Astrocyte (in vitro differentiated cells and primary cell): Measurements from ENCODE around the gene ATG2B. TPM values are rescaled to one million over a fixed set of nuclear protein-coding genes. Genes with fewer than 3 reads are reported as not detected.

Source experiments
- DNase-seq: peaks from one replicate; pipeline ENCODE4 v3.0.0-alpha.2; 2010; ENCODE audit warnings: low read depth
- FAIRE-seq: peaks from 2 replicates; lab custom pipeline; 2011; peaks lifted over from hg19 to GRCh38; lab: Jason Lieb, UNC
- H2AFZ ChIP-seq: 2 replicates; pipeline ENCODE4 v1.6.0; 2012; ENCODE audit warnings: low read depth, low read length, inconsistent platforms
- H3K27ac ChIP-seq: 2 replicates; pipeline ENCODE4 v1.5.1; 2011; ENCODE audit warnings: low read depth, low read length, inconsistent platforms
- H3K27me3 ChIP-seq: 2 replicates; pipeline ENCODE4 v1.6.0; 2011; ENCODE audit warnings: low read length, inconsistent platforms; ENCODE audit not compliant: insufficient read depth
- H3K36me3 ChIP-seq: 2 replicates; pipeline ENCODE4 v1.5.1; 2011; ENCODE audit warnings: low read length, inconsistent platforms; ENCODE audit not compliant: insufficient read depth
- H3K4me1 ChIP-seq: 2 replicates; pipeline ENCODE4 v1.5.1; 2011; ENCODE audit warnings: low read length, inconsistent platforms; ENCODE audit not compliant: insufficient read depth
- H3K4me2 ChIP-seq: 2 replicates; pipeline ENCODE4 v1.6.0; 2012; ENCODE audit warnings: low read length, inconsistent platforms
- H3K4me3 ChIP-seq: 2 replicates; pipeline ENCODE4 v1.5.1; 2011; ENCODE audit warnings: low read depth, mild to moderate bottlenecking, low read length, inconsistent platforms; ENCODE audit not compliant: insufficient read depth
- H3K79me2 ChIP-seq: 2 replicates; pipeline ENCODE4 v1.6.0; 2012; ENCODE audit warnings: mild to moderate bottlenecking, low read length, inconsistent platforms; ENCODE audit not compliant: insufficient read depth
- H3K9ac ChIP-seq: 2 replicates; pipeline ENCODE4 v1.6.0; 2012; ENCODE audit warnings: mild to moderate bottlenecking, low read length, inconsistent platforms
- H3K9me3 ChIP-seq: 2 replicates; pipeline ENCODE4 v1.5.1; 2012; ENCODE audit warnings: low read depth, mild to moderate bottlenecking, low read length, inconsistent platforms; ENCODE audit not compliant: insufficient read depth
- H4K20me1 ChIP-seq: 2 replicates; pipeline ENCODE4 v1.6.0; 2012; ENCODE audit warnings: low read length, inconsistent platforms; ENCODE audit not compliant: insufficient read depth
- H3K27ac Mint-ChIP-seq: one replicate; pipeline ENCODE4 v1.8.0; 2021; ENCODE audit warnings: mild to moderate bottlenecking, mixed read lengths; ENCODE audit not compliant: unreplicated experiment
- H3K27me3 Mint-ChIP-seq: one replicate; pipeline ENCODE4 v1.8.0; 2021; ENCODE audit warnings: low read depth, mixed read lengths; ENCODE audit not compliant: unreplicated experiment
- H3K36me3 Mint-ChIP-seq: one replicate; pipeline ENCODE4 v1.8.0; 2021; ENCODE audit warnings: low read depth, mixed read lengths; ENCODE audit not compliant: unreplicated experiment
- H3K4me1 Mint-ChIP-seq: one replicate; pipeline ENCODE4 v1.8.0; 2021; ENCODE audit warnings: low read depth, mixed read lengths; ENCODE audit not compliant: unreplicated experiment
- H3K4me3 Mint-ChIP-seq: one replicate; pipeline ENCODE4 v1.8.0; 2021; ENCODE audit warnings: mild to moderate bottlenecking, moderate library complexity, mixed read lengths; ENCODE audit not compliant: unreplicated experiment
- H3K9me3 Mint-ChIP-seq: one replicate; pipeline ENCODE4 v1.8.0; 2021; ENCODE audit warnings: mild to moderate bottlenecking, mixed read lengths; ENCODE audit not compliant: unreplicated experiment
- CTCF ChIP-seq: IDR thresholded peaks from 2 replicates; pipeline ENCODE4 v1.5.1; 2011; ENCODE audit warnings: low read depth, mild to moderate bottlenecking, inconsistent platforms, low read length, moderate library complexity; ENCODE audit not compliant: insufficient read depth
- EZH2 ChIP-seq: IDR thresholded peaks from 2 replicates; pipeline ENCODE4 v1.6.1; 2012; ENCODE audit warnings: mild to moderate bottlenecking, low read length, inconsistent platforms; ENCODE audit not compliant: insufficient read depth
- total RNA-seq: library from RNA; stranded (reverse); gene quantifications from 2 replicates; pipeline ENCODE4 v1.2.1, GENCODE V29; 2021

Gene ATG2B
- total RNA-seq, 1 donor from 2014 or later: 14.2 TPM

- TF ChIP-seq CTCF (no peak), EZH2 (no peak)
- Histone ChIP-seq H3K4me3 (no peak overlapping the region), H3K9me3 (no peaks in the 10 kb centered on the region), H4K20me1 (peaks cover 3% of the 10 kb centered on the region), H3K27me3 (no peaks in the 10 kb centered on the region), H2AFZ (no peak overlapping the region), H3K9ac (no peak overlapping the region), H3K79me2 (no peaks in the 10 kb centered on the region), H3K36me3 (peaks cover 2% of the 10 kb centered on the region), H3K4me2 (no peak overlapping the region), H3K27ac (no peak overlapping the region), H3K4me1 (no peaks in the 10 kb centered on the region)
- Mint-ChIP-seq H3K4me1 (peaks cover 13% of the 10 kb centered on the region), H3K9me3 (peaks cover 4% of the 10 kb centered on the region), H3K27ac (no peak overlapping the region), H3K4me3 (no peak overlapping the region), H3K27me3 (no peaks in the 10 kb centered on the region), H3K36me3 (peaks cover 6% of the 10 kb centered on the region)
- FAIRE-seq (no peak), DNase-seq (no peak)
These were observed 24.6 kb downstream of the ATG2B start for GRCh38 chr14:96338551-96338950.

GRCh38 chr14:96324219-96324618 lies 38.9 kb downstream of the ATG2B start:
- no peak overlapping the region for H3K4me3 Mint-ChIP-seq
- H3K9me3 Mint-ChIP-seq: no peaks in the 10 kb centered on the region
- TF ChIP-seq CTCF: no peak
- no peak for TF ChIP-seq EZH2
- DNase-seq (no peak), FAIRE-seq (no peak)
- no peaks in the 10 kb centered on the region for H3K4me1 Mint-ChIP-seq
- Histone ChIP-seq H3K9me3 (no peaks in the 10 kb centered on the region), H3K4me2 (no peak overlapping the region), H4K20me1 (no peaks in the 10 kb centered on the region), H3K36me3 (peaks cover 19% of the 10 kb centered on the region), H3K27me3 (no peaks in the 10 kb centered on the region), H3K27ac (no peak overlapping the region), H3K9ac (no peak overlapping the region), H3K79me2 (no peaks in the 10 kb centered on the region), H3K4me3 (no peak overlapping the region), H3K4me1 (no peaks in the 10 kb centered on the region), H2AFZ (no peak overlapping the region)
- H3K36me3 Mint-ChIP-seq: no peaks in the 10 kb centered on the region
- H3K27me3 Mint-ChIP-seq: no peaks in the 10 kb centered on the region
- H3K27ac Mint-ChIP-seq: no peak overlapping the region

GRCh38 chr14:96320605-96321004 lies 42.5 kb downstream of the ATG2B start:
- DNase-seq (no peak), FAIRE-seq (no peak)
- Mint-ChIP-seq H3K36me3 (peaks cover 6% of the 10 kb centered on the region), H3K27me3 (no peaks in the 10 kb centered on the region), H3K4me3 (no peak overlapping the region), H3K27ac (no peak overlapping the region), H3K9me3 (no peaks in the 10 kb centered on the region), H3K4me1 (no peaks in the 10 kb centered on the region)
- Histone ChIP-seq H3K4me3 (no peak overlapping the region), H4K20me1 (no peaks in the 10 kb centered on the region), H2AFZ (no peak overlapping the region), H3K9ac (no peak overlapping the region), H3K79me2 (no peaks in the 10 kb centered on the region), H3K36me3 (peaks cover 21% of the 10 kb centered on the region), H3K4me2 (no peak overlapping the region), H3K4me1 (no peaks in the 10 kb centered on the region), H3K27me3 (no peaks in the 10 kb centered on the region), H3K27ac (no peak overlapping the region), H3K9me3 (no peaks in the 10 kb centered on the region)
- no peak for TF ChIP-seq CTCF
- TF ChIP-seq EZH2: no peak
